Measurements from ENCODE around the gene RAD51B.
A peak's percentile ranks its signal among the peaks of the same experiment; 100 is the strongest.

Gene RAD51B

DNA sequence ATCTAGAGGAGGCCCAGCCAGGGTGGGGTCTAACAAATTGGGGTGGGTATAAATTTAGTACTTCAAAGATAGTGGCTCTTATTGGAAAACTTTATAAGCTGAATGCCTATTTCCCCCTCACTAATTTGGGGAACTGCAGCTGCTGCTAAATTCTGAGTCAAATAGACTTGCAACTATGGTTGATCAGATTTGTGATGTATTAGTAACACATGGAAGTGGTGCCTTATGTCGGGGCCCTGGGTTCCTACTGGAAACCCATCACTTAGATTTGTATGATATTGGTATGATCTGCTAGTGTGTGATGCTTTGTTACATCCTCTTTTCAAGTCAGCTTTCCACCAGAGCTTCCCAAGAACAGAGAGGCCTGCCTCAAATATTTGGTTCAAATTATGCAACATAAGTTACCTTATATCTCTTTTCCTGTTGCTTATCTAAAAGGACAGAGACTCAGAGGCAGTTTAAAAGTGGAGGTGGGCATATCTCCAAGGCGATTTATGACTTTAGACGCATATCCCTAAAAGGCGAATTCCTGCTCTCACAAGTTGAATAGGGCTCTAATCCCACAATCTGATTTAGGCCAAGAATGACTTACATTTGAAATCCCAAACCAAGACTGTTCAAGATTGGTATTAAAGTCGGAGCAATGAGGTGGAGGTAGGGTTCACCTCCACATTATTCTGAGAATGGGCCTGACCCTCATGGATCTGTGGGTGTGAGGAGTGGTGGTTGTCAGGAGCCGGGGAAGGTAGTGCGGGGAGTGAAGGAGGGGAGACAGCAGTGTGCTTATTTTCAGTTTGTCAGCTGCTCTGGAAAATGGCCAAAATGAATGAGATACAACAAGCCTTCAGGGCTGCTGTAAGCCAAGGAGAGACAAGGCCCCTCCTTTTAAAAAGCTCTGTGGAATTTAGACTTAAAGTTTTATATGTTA lies 425.8 kb downstream of the RAD51B start:
- TF ChIP-seq TAF1 (IDR thresholded peaks at IDR 0.05; ENCODE audit: low read depth, low read length) = no peak
- TF ChIP-seq POLR2A (IDR thresholded peaks at IDR 0.05; ENCODE audit: low read depth, low read length) = no peak
- TF ChIP-seq PAX5 (IDR thresholded peaks at IDR 0.05; ENCODE audit: insufficient read depth, low read length, severe bottlenecking) = no peak
- TF ChIP-seq POU2F2 (IDR thresholded peaks at IDR 0.05; ENCODE audit: low read depth, low read length) = no peak
- no peak; the same call in 1 of the 2 replicates for TF ChIP-seq SPI1 (IDR thresholded peaks at IDR 0.05; ENCODE audit: low read depth, low read length)
- no peak for TF ChIP-seq POLR2AphosphoS5 (IDR thresholded peaks at IDR 0.05; ENCODE audit: low read depth, low read length)
- no peak for DNase-seq (ENCODE audit: insufficient read length, low spot score)
- FAIRE-seq = no peak

DNA sequence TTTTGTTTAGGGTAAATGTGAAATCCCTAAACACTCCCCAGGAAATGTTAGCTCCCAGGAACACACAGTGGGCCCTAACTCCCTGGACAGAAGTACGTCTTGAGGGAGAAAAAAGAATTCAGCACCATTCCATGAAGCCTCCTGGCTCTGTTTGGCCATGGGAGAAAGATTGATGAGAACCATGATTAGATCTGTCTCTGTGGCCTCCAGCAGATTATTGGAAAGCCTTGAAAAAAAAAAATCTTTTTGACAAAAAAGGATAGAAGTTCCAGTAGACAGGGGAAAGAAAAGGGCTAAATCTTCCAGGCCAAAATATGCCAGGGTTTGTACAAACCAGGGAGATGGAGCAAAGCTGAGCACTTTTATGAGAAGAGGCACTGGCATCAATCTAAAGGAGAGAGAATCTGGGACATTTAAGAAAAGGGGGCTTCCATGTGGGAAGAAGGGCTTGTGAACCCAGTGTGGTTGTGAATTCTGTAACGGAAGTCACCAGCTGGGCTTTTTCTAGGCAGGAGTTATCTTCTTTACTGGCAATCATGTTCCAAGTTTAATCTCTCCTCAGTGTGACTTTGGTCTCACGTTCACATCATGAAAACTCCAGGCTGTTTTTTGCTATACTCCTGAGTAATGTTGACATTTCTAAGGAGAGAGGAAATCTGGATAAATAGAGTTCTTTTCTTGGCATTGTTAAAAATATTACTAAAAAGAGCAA lies 426.7 kb downstream of the RAD51B start:
- TF ChIP-seq POLR2AphosphoS5 (IDR thresholded peaks at IDR 0.05; ENCODE audit: low read depth, low read length) = no peak
- no peak for TF ChIP-seq POU2F2 (IDR thresholded peaks at IDR 0.05; ENCODE audit: low read depth, low read length)
- TF ChIP-seq PAX5 (IDR thresholded peaks at IDR 0.05; ENCODE audit: insufficient read depth, low read length, severe bottlenecking) = no peak
- TF ChIP-seq TAF1 (IDR thresholded peaks at IDR 0.05; ENCODE audit: low read depth, low read length) = no peak
- no peak for TF ChIP-seq SPI1 (IDR thresholded peaks at IDR 0.05; ENCODE audit: low read depth, low read length)
- TF ChIP-seq POLR2A (IDR thresholded peaks at IDR 0.05; ENCODE audit: low read depth, low read length) = no peak
- peak; percentile 26 for FAIRE-seq

DNA sequence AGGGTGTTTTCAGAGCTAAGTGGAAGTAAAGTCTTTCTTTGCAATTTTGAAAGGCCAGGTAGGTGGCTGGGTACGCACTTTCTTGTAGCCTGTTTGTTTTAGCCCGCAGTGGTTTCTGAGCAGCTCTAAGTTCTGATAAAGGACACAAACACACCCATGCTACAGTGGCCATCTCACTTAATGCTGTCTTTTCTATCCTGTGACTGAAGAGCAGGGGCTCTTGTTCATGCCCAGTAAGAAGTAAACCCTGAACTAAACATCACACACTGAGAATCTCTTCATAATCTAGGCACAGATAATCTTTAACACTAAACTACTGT lies 427.2 kb downstream of the RAD51B start:
- peak; percentile 83 for FAIRE-seq
- no peak for DNase-seq (ENCODE audit: insufficient read length, low spot score)
- TF ChIP-seq POLR2A (IDR thresholded peaks at IDR 0.05; ENCODE audit: low read depth, low read length) = no peak
- TF ChIP-seq POU2F2 (IDR thresholded peaks at IDR 0.05; ENCODE audit: low read depth, low read length) = no peak
- TF ChIP-seq POLR2AphosphoS5 (IDR thresholded peaks at IDR 0.05; ENCODE audit: low read depth, low read length) = no peak

More for the DNA sequence above, 426.7 kb downstream of the RAD51B start:
- no peak for DNase-seq (ENCODE audit: insufficient read length, low spot score)

DNA sequence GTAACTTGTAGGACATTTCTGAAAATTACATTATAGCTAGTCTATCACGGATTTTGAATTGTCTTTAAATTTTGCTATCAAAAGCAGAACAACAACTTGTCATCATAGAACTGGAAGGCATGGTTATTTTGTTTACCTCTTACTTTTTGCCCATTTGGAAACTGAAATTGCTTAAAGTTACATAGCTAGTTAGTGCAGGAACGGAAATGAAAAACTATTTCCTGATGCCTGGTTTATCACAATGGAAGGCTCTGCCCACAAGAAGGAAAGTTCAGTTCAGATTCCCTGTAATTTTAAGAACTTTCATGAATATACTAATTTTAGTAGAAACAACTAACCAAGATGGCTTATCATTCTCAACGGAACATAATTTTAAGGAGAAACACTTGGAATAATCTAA lies 427.7 kb downstream of the RAD51B start:
- FAIRE-seq = peak; percentile 74
- no peak for DNase-seq (ENCODE audit: insufficient read length, low spot score)
- TF ChIP-seq POLR2A (IDR thresholded peaks at IDR 0.05; ENCODE audit: low read depth, low read length) (no peak), SPI1 (IDR thresholded peaks at IDR 0.05; ENCODE audit: low read depth, low read length) (no peak), POLR2AphosphoS5 (IDR thresholded peaks at IDR 0.05; ENCODE audit: low read depth, low read length) (no peak), PAX5 (IDR thresholded peaks at IDR 0.05; ENCODE audit: insufficient read depth, low read length, severe bottlenecking) (no peak), TAF1 (IDR thresholded peaks at IDR 0.05; ENCODE audit: low read depth, low read length) (no peak), POU2F2 (IDR thresholded peaks at IDR 0.05; ENCODE audit: low read depth, low read length) (no peak)

DNA sequence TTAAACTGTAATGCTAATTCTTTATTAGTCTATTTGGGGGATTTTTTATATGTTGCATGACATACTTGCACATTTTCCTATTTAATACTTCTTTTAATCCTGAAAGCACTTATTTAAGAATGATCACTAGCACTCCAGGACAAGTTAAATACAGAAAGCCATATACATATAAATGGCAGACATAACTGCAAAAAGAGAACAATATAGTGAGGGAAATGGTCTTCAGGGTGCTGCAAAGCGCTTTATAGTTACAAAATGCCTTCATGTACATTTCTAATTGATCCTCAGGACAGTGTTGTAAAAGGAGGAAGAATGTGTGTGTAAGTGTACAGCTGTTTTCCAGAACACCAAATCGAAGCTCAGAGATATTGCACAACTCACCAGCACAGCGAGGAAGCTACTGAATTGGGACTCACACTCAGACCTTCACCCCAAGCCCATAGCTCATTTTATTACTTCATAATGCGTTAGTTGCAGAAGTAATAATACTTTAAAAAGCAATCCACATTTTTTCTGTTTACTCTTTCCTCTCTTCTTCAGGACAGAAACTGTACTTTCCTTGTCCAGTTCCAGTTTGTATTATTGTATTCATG lies 428.2 kb downstream of the RAD51B start:
- FAIRE-seq = peak; percentile 9
- DNase-seq (ENCODE audit: insufficient read length, low spot score) = no peak
- TF ChIP-seq PAX5 (IDR thresholded peaks at IDR 0.05; ENCODE audit: insufficient read depth, low read length, severe bottlenecking) (no peak), POLR2A (IDR thresholded peaks at IDR 0.05; ENCODE audit: low read depth, low read length) (no peak), POU2F2 (IDR thresholded peaks at IDR 0.05; ENCODE audit: low read depth, low read length) (no peak), POLR2AphosphoS5 (IDR thresholded peaks at IDR 0.05; ENCODE audit: low read depth, low read length) (no peak), TAF1 (IDR thresholded peaks at IDR 0.05; ENCODE audit: low read depth, low read length) (no peak), SPI1 (IDR thresholded peaks at IDR 0.05; ENCODE audit: low read depth, low read length) (no peak)

DNA sequence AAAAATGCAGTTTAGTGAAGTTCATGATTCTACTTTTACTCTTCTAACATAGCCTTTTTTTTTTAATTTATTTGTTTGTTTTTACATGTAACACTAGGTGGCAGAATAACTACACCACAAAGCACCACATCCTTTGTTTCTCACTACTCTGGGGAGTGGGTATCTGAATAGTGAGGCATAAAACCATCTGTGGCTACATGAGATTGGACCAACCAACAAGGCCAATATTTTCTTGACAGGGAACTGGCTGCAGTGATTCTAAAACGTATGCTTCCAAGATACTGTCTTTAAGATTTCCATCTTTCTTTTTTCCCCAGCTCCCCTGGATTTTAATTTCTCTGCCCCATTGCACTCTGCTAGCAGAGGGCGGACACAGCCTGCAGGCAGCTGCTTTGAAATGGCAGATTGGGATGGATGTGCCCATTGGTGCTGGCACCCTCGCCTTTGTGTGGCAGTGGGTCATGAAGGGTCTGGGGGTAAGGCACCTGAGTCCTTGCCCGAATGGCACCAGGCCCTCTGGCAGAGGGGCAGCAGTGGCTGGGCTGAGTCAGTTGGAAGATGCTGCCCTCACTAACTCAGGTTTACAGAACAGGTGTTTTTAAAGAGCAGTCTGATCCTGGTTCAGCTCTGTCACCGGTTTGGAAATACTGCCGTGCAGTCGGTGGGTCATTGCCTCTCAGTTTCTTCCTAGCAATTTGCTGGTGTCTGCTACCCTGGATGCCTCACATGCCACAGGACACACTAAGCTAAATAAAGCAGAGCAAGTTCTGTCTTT lies 429.1 kb downstream of the RAD51B start:
- DNase-seq (ENCODE audit: insufficient read length, low spot score) = peak; percentile 12
- peak; percentile 90 for FAIRE-seq
- TF ChIP-seq POLR2AphosphoS5 (IDR thresholded peaks at IDR 0.05; ENCODE audit: low read depth, low read length) = no peak
- TF ChIP-seq TAF1 (IDR thresholded peaks at IDR 0.05; ENCODE audit: low read depth, low read length) = no peak
- 0 out of 2 replicates have a peak, but pooled peaks have one; percentile 4 for TF ChIP-seq POU2F2 (IDR thresholded peaks at IDR 0.05; ENCODE audit: low read depth, low read length)
- TF ChIP-seq PAX5 (IDR thresholded peaks at IDR 0.05; ENCODE audit: insufficient read depth, low read length, severe bottlenecking) = no peak
- no peak for TF ChIP-seq SPI1 (IDR thresholded peaks at IDR 0.05; ENCODE audit: low read depth, low read length)
- no peak for TF ChIP-seq POLR2A (IDR thresholded peaks at IDR 0.05; ENCODE audit: low read depth, low read length)

DNA sequence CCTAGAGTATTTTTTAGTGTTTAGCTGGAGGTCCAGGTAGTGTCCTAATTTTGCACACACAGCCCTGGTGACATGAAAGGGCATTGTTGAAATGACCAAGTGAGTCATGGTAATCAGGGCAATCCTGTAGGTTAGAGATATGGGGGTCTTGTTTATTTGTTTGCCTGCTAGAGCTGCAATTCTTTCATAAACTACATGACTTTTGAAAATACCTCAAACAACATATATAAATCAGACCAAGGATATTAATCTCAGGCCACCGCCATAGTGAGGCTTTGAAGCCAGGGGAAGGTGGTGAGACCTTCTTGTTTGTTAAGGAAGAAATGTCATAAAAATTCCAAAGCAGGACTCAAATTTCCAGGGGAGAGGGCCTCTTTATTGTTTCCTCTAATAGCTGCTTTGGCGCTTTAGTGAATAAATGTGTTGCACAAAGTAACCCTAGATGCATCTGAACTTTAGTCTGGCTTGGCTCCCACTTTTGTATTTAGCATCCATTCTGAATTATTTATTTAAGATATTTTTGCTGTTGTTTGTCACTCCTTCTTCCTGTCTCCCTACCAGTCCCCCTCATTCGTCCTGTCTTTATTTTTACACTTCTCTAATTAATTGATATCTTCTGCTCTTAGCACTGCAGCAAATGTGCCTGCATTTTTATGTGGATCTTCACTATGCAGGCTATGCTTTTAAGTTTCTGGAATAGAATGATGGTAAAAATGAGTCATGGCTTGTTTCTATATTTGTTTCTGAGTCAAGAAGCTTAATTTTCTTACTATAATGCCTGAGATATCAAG lies 430.3 kb downstream of the RAD51B start:
- TF ChIP-seq POLR2A (IDR thresholded peaks at IDR 0.05; ENCODE audit: low read depth, low read length) (no peak), SPI1 (IDR thresholded peaks at IDR 0.05; ENCODE audit: low read depth, low read length) (no peak), TAF1 (IDR thresholded peaks at IDR 0.05; ENCODE audit: low read depth, low read length) (no peak), PAX5 (IDR thresholded peaks at IDR 0.05; ENCODE audit: insufficient read depth, low read length, severe bottlenecking) (no peak), POLR2AphosphoS5 (IDR thresholded peaks at IDR 0.05; ENCODE audit: low read depth, low read length) (no peak), POU2F2 (IDR thresholded peaks at IDR 0.05; ENCODE audit: low read depth, low read length) (no peak)
- DNase-seq (ENCODE audit: insufficient read length, low spot score) (no peak), FAIRE-seq (peak; percentile 20)

Measured in GM12891 (cell line).